Measurements from ENCODE around the gene SCN10A. TPM values are rescaled to one million over a fixed set of nuclear protein-coding genes. Genes with fewer than 3 reads are reported as not detected.

The SCN10A gene
- total and polyA plus RNA-seq, 2 of the 13 experiments (the other 11 are each of a cell fraction or from before 2014, with no cell fraction given), result not detected

DNA sequence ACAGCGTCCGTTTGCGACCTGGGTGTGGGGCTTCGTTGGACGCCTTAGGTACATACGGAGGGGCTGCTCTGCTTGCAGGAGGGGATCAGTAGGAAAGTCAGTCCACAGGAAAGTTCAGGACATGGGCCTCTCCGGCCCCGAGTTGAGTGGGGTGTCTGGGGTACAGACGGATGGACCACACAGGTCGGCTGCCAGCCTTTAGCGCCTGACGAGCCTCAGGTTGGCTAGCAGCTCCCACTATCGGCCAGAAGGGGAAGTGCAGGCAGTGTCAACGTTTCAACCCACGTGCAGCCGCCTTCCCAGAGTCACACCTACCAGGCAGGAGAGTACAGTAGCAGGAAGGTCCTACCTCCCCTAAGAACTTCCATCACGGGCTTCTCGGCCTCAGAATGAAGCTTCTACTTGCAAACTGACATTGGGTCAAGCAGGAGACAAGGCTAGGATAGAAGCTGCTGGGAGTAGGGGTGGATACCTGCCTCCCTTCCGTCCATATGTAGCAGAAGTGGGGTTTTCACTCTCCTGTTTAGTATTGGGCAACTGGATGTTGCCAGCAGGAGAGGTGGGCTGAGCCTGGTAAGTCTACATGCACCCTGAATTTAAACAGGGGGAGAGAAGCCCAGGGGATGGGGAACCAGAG lies 164.7 kb downstream of the SCN10A start:
- Histone ChIP-seq H2AFZ (ENCODE audit: low read length) (no peak overlapping the region), H4K20me1 (ENCODE audit: insufficient read depth, low read length) (no peaks in the 10 kb centered on the region), H3K36me3 (replicated peaks in 1 of 2; ENCODE audit: control insufficient read depth in 1 of 2, insufficient read depth in 2 of 2, low read length in 2 of 2) (no peaks in the 10 kb centered on the region), H3K4me2 (ENCODE audit: low read depth, low read length) (no peak overlapping the region), H3K79me2 (ENCODE audit: insufficient read depth, low read length) (no peaks in the 10 kb centered on the region), H3K27me3 (ENCODE audit: control insufficient read depth in 1 of 2, insufficient read depth in 2 of 2, low read length in 2 of 2) (peaks cover 2 to 39% of the 10 kb centered on the region in 2 experiments), H3K9ac (ENCODE audit: insufficient read depth, low read depth, low read length) (no peak overlapping the region), H3K4me1 (ENCODE audit: insufficient read depth, low read length) (peaks cover 13% of the 10 kb centered on the region), H3K27ac (ENCODE audit: extremely low read length, insufficient read depth, low read length) (no peak overlapping the region), H3K9me3 (ENCODE audit: low read length) (no peaks in the 10 kb centered on the region), H3K4me3 (replicated peaks in 1 of 3; ENCODE audit: insufficient read depth in 1 of 3, low read depth in 2 of 3, low read length in 3 of 3) (no peak overlapping the region)
- in situ Hi-C loops (cut with HindIII; ENCODE audit: extremely low pct_ligation_motif_present, low pct_unique_long_range_greater_than_20kb), result no loop called here
- BruUV-seq (replicated peaks), result no TSS peak
- WGBS (ENCODE audit: low lambda C conversion rate), result 47% methylated on average over 14 of the region's 19 CpGs
- POLR2A ChIA-PET, result no interaction called here
- DNase-seq (ENCODE audit: low spot score), result peak; percentile 45
- intact Hi-C loops (cut with micrococcal nuclease; ENCODE audit: unreplicated experiment), result loop anchor here (1.0 to 10.0 kb wide), 2 partner anchors 130 to 1156 kb away; no protein-coding TSS in a partner anchor
- CTCF ChIA-PET (ENCODE audit: low intra/inter-chr PET ratio, low total read pairs), result interaction anchor here (2.0 kb wide), 1 partner anchor 130 kb away, joined by 15 read pairs; no protein-coding TSS in a partner anchor
- FAIRE-seq, result peak; percentile 86
- ATAC-seq, result peak; percentile 71
- TF ChIP-seq ARNTL (CRISPR knock-in tag; IDR thresholded peaks at IDR 0.05), result peak; percentile 52; the same call in 1 of the 2 replicates
- TF ChIP-seq, protein P1, sequence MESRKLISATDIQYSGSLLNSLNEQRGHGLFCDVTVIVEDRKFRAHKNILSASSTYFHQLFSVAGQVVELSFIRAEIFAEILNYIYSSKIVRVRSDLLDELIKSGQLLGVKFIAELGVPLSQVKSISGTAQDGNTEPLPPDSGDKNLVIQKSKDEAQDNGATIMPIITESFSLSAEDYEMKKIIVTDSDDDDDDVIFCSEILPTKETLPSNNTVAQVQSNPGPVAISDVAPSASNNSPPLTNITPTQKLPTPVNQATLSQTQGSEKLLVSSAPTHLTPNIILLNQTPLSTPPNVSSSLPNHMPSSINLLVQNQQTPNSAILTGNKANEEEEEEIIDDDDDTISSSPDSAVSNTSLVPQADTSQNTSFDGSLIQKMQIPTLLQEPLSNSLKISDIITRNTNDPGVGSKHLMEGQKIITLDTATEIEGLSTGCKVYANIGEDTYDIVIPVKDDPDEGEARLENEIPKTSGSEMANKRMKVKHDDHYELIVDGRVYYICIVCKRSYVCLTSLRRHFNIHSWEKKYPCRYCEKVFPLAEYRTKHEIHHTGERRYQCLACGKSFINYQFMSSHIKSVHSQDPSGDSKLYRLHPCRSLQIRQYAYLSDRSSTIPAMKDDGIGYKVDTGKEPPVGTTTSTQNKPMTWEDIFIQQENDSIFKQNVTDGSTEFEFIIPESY (CRISPR knock-in tag; IDR thresholded peaks at IDR 0.05), result peak; percentile 37; the same call in 1 of the 2 replicates
- peak; percentile 76 for TF ChIP-seq STAG1 (CRISPR knock-in tag; IDR thresholded peaks at IDR 0.05)
- TF ChIP-seq, protein P2, sequence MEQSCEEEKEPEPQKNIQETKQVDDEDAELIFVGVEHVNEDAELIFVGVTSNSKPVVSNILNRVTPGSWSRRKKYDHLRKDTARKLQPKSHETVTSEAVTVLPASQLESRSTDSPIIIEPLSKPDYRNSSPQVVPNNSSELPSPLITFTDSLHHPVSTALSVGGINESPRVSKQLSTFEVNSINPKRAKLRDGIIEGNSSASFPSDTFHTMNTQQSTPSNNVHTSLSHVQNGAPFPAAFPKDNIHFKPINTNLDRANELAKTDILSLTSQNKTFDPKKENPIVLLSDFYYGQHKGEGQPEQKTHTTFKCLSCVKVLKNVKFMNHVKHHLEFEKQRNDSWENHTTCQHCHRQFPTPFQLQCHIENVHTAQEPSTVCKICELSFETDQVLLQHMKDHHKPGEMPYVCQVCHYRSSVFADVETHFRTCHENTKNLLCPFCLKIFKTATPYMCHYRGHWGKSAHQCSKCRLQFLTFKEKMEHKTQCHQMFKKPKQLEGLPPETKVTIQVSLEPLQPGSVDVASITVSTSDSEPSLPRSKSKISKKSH (CRISPR knock-in tag; IDR thresholded peaks at IDR 0.05; ENCODE audit: borderline replicate concordance), result no peak
- TF ChIP-seq THAP11 (CRISPR knock-in tag; IDR thresholded peaks at IDR 0.05), result no peak
- TF ChIP-seq MTF2 (CRISPR knock-in tag; IDR thresholded peaks at IDR 0.05; ENCODE audit: borderline replicate concordance), result 0 out of 2 replicates have a peak, but pooled peaks have one; percentile 53
- TF ChIP-seq, protein P3, sequence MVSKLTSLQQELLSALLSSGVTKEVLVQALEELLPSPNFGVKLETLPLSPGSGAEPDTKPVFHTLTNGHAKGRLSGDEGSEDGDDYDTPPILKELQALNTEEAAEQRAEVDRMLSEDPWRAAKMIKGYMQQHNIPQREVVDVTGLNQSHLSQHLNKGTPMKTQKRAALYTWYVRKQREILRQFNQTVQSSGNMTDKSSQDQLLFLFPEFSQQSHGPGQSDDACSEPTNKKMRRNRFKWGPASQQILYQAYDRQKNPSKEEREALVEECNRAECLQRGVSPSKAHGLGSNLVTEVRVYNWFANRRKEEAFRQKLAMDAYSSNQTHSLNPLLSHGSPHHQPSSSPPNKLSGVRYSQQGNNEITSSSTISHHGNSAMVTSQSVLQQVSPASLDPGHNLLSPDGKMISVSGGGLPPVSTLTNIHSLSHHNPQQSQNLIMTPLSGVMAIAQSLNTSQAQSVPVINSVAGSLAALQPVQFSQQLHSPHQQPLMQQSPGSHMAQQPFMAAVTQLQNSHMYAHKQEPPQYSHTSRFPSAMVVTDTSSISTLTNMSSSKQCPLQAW (CRISPR knock-in tag; IDR thresholded peaks at IDR 0.05), result no peak
- TF ChIP-seq, protein P4, sequence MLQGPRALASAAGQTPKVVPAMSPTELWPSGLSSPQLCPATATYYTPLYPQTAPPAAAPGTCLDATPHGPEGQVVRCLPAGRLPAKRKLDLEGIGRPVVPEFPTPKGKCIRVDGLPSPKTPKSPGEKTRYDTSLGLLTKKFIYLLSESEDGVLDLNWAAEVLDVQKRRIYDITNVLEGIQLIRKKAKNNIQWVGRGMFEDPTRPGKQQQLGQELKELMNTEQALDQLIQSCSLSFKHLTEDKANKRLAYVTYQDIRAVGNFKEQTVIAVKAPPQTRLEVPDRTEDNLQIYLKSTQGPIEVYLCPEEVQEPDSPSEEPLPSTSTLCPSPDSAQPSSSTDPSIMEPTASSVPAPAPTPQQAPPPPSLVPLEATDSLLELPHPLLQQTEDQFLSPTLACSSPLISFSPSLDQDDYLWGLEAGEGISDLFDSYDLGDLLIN (CRISPR knock-in tag; IDR thresholded peaks at IDR 0.05; ENCODE audit: borderline replicate concordance), result no peak
- TF ChIP-seq, protein P5, sequence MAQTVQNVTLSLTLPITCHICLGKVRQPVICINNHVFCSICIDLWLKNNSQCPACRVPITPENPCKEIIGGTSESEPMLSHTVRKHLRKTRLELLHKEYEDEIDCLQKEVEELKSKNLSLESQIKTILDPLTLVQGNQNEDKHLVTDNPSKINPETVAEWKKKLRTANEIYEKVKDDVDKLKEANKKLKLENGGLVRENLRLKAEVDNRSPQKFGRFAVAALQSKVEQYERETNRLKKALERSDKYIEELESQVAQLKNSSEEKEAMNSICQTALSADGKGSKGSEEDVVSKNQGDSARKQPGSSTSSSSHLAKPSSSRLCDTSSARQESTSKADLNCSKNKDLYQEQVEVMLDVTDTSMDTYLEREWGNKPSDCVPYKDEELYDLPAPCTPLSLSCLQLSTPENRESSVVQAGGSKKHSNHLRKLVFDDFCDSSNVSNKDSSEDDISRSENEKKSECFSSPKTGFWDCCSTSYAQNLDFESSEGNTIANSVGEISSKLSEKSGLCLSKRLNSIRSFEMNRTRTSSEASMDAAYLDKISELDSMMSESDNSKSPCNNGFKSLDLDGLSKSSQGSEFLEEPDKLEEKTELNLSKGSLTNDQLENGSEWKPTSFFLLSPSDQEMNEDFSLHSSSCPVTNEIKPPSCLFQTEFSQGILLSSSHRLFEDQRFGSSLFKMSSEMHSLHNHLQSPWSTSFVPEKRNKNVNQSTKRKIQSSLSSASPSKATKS (CRISPR knock-in tag; IDR thresholded peaks at IDR 0.05), result no peak
- 0 out of 2 replicates have a peak, but pooled peaks have one; percentile 43 for TF ChIP-seq IRX3 (CRISPR knock-in tag; IDR thresholded peaks at IDR 0.05; ENCODE audit: borderline replicate concordance, low read depth)
- TF ChIP-seq MATR3 (CRISPR knock-in tag; IDR thresholded peaks at IDR 0.05), result no peak
- TF ChIP-seq ZBTB8A (CRISPR knock-in tag; IDR thresholded peaks at IDR 0.05; ENCODE audit: borderline replicate concordance, low read depth), result no peak
- TF ChIP-seq MED13 (CRISPR knock-in tag; IDR thresholded peaks at IDR 0.05), result no peak
- TF ChIP-seq ZNF775 (CRISPR knock-in tag; IDR thresholded peaks at IDR 0.05; ENCODE audit: borderline replicate concordance), result no peak

Data from HepG2 (cell line).